ENCODE data around the gene ATIC. TPM values are rescaled to one million over a fixed set of nuclear protein-coding genes. Genes with fewer than 3 reads are reported as not detected.

The ATIC gene
- total RNA-seq, 3 donors from 2014 or later: 32.2 to 54.1 (median 33.0) TPM

DNA sequence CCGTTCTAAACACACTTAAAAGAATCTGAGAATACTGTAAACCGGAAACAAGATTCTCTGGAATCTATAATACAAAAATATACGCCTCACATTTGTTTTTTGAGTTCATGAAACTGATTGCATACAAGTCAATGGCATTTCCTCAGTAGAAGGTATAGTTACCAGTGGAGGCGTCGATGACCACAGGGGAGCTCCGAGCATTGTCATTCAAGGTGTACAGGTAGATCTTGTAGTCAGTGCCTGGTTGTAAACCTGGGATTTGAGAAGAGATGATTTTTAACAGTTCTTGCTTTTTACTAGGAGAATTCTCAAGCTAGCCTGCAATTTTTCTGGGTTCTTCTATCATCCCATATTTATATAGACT lies 63.6 kb downstream of the ATIC start:
- H3K27ac ChIP-seq: no peak overlapping the region
- intact Hi-C loops (cut with DNase I; ENCODE audit: low total_unique reads): no loop called here
- H3K4me3 ChIP-seq: no peak overlapping the region
- DNase-seq (ENCODE audit: low spot score in 2 of 2): no peak
- H3K4me1 ChIP-seq: no peaks in the 10 kb centered on the region
- TF ChIP-seq POLR2A (IDR thresholded peaks at IDR 0.05): no peak
- H3K36me3 ChIP-seq: no peaks in the 10 kb centered on the region
- H3K9me3 ChIP-seq: no peaks in the 10 kb centered on the region
- H3K27me3 ChIP-seq: no peaks in the 10 kb centered on the region

- intact Hi-C loops (cut with DNase I; ENCODE audit: low total_unique reads): no loop called here
- no peak for TF ChIP-seq POLR2A (IDR thresholded peaks at IDR 0.05)
- no peak for TF ChIP-seq POLR2AphosphoS5 (IDR thresholded peaks at IDR 0.05)
- no peak for TF ChIP-seq CTCF (IDR thresholded peaks at IDR 0.05)
- Histone ChIP-seq H3K27ac (no peak overlapping the region), H3K36me3 (no peaks in the 10 kb centered on the region), H3K4me1 (no peaks in the 10 kb centered on the region), H3K9me3 (no peaks in the 10 kb centered on the region), H3K27me3 (no peaks in the 10 kb centered on the region), H3K4me3 (no peak overlapping the region)
- DNase-seq (ENCODE audit: low spot score in 2 of 2): no peak
These were observed 64.4 kb downstream of the ATIC start for GRCh38 chr2:215376103-215376780.

GRCh38 chr2:215377283-215377682 lies 65.4 kb downstream of the ATIC start:
- DNase-seq (ENCODE audit: low spot score in 2 of 2): no peak
- H3K27ac ChIP-seq: no peak overlapping the region
- no peaks in the 10 kb centered on the region for H3K4me1 ChIP-seq
- no peaks in the 10 kb centered on the region for H3K36me3 ChIP-seq
- no peak overlapping the region for H3K4me3 ChIP-seq
- no peaks in the 10 kb centered on the region for H3K9me3 ChIP-seq
- intact Hi-C loops (cut with DNase I; ENCODE audit: low total_unique reads): no loop called here
- no peak for TF ChIP-seq POLR2A (IDR thresholded peaks at IDR 0.05)
- no peak for TF ChIP-seq CTCF (IDR thresholded peaks at IDR 0.05)
- TF ChIP-seq POLR2AphosphoS5 (IDR thresholded peaks at IDR 0.05): no peak
- no peaks in the 10 kb centered on the region for H3K27me3 ChIP-seq

- H3K27ac ChIP-seq: no peak overlapping the region
- intact Hi-C loops (cut with DNase I; ENCODE audit: low total_unique reads): no loop called here
- TF ChIP-seq POLR2A (IDR thresholded peaks at IDR 0.05) (no peak), POLR2AphosphoS5 (IDR thresholded peaks at IDR 0.05) (no peak), CTCF (IDR thresholded peaks at IDR 0.05) (no peak)
- no peak overlapping the region for H3K4me3 ChIP-seq
- DNase-seq (ENCODE audit: low spot score in 2 of 2): no peak
- H3K9me3 ChIP-seq: no peaks in the 10 kb centered on the region
- no peaks in the 10 kb centered on the region for H3K4me1 ChIP-seq
- H3K27me3 ChIP-seq: no peaks in the 10 kb centered on the region
- no peaks in the 10 kb centered on the region for H3K36me3 ChIP-seq
These were observed 66.2 kb downstream of the ATIC start for GRCh38 chr2:215378045-215378444.

DNA sequence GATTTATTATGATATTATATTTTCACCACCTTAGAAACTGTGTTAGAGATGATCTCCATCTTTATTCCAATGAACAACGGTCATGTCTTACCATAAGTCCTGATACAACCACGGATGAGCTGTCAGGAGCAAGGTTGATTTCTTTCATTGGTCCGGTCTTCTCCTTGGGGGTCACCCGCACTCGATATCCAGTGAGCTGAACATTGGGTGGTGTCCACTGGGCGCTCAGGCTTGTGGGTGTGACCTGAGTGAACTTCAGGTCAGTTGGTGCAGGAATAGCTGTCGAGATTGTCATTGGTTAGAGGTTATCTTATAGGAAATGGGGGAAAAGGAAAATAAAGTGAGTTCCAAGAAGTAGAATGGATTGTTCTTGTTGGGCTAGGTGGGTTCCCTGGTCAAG lies 67.2 kb downstream of the ATIC start:
- intact Hi-C loops (cut with DNase I; ENCODE audit: low total_unique reads): no loop called here

More for the DNA sequence above, 67.2 kb downstream of the ATIC start:
- Histone ChIP-seq H3K27me3 (no peaks in the 10 kb centered on the region), H3K36me3 (no peaks in the 10 kb centered on the region), H3K4me1 (no peaks in the 10 kb centered on the region), H3K9me3 (no peaks in the 10 kb centered on the region), H3K27ac (no peak overlapping the region), H3K4me3 (no peak overlapping the region)
- TF ChIP-seq POLR2A (IDR thresholded peaks at IDR 0.05) (no peak), CTCF (IDR thresholded peaks at IDR 0.05) (no peak), POLR2AphosphoS5 (IDR thresholded peaks at IDR 0.05) (no peak)
- DNase-seq (ENCODE audit: low spot score in 2 of 2): no peak

Measured in breast epithelium (tissue), 4 donors.